Testis (tissue), 2 donors: ENCODE data around the gene TBX6.

Experiments used
- CTCF ChIP-seq, 3 experiments: fragments of 450-650 bp in 2 of 3; fragments of 200-600 bp in 1 of 3; sonication (generic) in 1 of 3; IDR thresholded peaks; one replicate each; pipeline ENCODE4 v1.5.1; 2016 to 2019; ENCODE audit warnings: antibody characterized with exemption in 3 of 3, mild to moderate bottlenecking in 2 of 3, moderate library complexity in 1 of 3
- POLR2A ChIP-seq: fragments of 450-650 bp; IDR thresholded peaks from one replicate; pipeline ENCODE4 v1.6.1; 2017; ENCODE audit warnings: antibody characterized with exemption, mild to moderate bottlenecking, moderate library complexity

GRCh38 chr16:30085247-30085646 lies 6.5 kb downstream of the TBX6 start:
- TF ChIP-seq POLR2A: no peak
- TF ChIP-seq CTCF (IDR thresholded peaks at IDR 0.05): no peak
